GM19328 (cell line): ENCODE results near the gene CCL2.
"Not testable (repeated sequence)": the region's sequence is repeated elsewhere in the genome, so short reads cannot be mapped to it uniquely, and the experiment has no call there.

Experiments
- ATAC-seq: cut with Tn5 transposase; IDR thresholded peaks from one replicate; pipeline ENCODE4 v1.9.1; 2021; ENCODE audit warnings: mild to moderate bottlenecking, moderate library complexity; ENCODE audit not compliant: unreplicated experiment

The CCL2 gene

DNA sequence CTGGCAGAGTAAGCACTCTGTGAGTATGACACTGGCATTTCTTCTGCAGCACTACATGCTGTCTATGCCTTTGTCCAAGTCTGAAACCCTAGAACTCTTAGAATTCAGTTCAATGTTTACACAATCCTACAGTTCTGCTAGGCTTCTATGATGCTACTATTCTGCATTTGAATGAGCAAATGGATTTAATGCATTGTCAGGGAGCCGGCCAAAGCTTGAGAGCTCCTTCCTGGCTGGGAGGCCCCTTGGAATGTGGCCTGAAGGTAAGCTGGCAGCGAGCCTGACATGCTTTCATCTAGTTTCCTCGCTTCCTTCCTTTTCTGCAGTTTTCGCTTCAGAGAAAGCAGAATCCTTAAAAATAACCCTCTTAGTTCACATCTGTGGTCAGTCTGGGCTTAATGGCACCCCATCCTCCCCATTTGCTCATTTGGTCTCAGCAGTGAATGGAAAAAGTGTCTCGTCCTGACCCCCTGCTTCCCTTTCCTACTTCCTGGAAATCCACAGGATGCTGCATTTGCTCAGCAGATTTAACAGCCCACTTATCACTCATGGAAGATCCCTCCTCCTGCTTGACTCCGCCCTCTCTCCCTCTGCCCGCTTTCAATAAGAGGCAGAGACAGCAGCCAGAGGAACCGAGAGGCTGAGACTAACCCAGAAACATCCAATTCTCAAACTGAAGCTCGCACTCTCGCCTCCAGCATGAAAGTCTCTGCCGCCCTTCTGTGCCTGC is at the start of gene CCL2:
TSS of gene CCL2 (plus strand) at position 635 of the 730 bp plus-strand sequence. CDS start at position 700, 65 bp downstream.
- ATAC-seq: no peak

DNA sequence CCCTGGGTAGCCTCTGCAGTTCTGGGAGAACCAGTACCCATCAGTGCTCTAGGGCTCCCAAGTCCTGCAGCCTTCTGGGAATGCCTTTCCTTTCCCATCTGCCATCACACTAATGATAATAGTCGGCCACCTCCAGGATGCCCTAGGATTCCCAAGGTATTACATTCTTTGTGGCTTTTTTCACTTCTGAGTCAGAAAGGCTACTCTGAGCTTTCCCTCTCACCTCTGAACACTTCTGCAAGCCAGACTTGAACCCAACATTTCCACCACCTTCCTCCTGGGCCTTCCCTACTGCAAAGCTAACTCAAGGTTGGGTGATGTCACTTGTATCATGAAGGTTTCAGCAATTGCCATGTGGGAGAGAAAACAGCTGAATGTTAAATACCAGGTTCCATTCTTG is 49.7 kb upstream of the CCL2 start:
- no peak for ATAC-seq

DNA sequence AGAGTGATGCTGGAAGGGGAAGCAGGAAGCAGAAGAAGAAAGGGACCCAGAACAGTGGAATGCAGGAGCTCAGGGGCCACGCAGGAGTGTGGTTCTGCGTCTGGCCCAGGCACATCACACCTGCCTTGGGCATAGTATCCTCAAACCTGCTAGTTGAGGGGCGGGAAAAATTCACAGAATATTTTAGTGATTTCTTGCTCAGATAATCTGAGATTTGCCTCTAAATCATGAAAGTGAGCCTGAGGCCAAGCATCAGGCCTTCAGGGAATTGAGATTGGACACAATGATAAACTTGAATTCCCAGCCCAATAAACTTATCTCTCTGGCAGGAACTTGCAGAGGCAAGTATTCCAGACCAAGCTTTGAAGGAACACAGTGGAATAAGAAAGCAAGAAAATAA is 48.5 kb upstream of the CCL2 start:
- ATAC-seq: no peak

DNA sequence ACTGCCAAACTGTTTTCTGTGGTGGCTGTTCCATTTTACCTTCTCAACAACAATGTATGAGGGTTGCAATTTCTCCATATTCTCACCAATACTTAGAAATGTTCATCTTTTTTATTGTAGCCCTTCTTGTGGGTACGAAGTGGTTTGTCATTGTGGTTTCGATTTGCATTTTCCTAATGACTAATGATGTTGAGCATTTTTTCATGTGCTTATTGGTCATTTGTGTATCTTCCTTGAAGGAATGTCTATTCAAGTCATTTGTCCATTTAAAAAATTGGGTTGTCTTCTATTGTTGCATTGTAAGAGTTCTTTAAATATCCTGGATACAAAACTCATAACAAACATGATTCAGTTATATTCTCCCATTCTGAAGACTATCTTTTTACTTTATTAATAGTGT is 47.5 kb upstream of the CCL2 start:
- no peak for ATAC-seq

DNA sequence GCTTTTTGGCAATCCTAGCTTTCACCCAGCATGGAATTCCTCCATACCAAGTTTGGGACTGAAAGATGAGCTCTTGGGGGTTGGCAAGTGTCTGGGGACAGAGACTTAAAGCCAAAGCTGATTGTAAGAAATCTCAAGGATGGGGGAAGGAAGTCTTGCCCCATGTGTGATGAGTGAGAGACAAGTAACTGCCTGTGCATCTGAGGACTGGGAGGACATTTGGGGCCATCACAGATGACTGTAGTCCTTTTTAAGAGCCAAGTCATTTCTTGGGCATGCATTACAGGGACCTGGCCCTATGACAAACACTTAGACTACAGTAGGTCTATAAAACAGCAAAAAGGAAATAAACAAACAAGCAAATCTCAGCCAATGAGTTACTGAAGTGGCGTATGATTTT is 36.3 kb upstream of the CCL2 start:
- no peak for ATAC-seq

DNA sequence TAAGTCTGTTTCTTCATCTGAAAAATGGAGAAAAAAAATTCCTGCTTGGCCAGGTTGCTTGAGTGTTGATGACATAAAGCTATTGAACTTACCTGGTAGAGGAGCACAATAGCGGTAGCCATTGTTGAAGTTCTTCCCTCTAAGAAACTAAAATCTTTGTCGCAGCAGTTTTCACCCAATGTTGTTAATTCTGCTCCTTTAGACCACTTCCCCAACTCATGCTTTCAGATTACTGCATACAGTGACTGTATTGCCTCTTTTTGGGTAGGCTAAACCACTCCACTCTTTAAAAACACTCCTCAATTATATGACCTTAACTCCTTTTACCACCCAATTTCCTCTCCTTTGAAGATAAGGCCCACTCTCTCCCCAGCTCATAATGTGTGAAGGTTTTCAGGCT is 35.7 kb upstream of the CCL2 start:
- ATAC-seq: no peak

DNA sequence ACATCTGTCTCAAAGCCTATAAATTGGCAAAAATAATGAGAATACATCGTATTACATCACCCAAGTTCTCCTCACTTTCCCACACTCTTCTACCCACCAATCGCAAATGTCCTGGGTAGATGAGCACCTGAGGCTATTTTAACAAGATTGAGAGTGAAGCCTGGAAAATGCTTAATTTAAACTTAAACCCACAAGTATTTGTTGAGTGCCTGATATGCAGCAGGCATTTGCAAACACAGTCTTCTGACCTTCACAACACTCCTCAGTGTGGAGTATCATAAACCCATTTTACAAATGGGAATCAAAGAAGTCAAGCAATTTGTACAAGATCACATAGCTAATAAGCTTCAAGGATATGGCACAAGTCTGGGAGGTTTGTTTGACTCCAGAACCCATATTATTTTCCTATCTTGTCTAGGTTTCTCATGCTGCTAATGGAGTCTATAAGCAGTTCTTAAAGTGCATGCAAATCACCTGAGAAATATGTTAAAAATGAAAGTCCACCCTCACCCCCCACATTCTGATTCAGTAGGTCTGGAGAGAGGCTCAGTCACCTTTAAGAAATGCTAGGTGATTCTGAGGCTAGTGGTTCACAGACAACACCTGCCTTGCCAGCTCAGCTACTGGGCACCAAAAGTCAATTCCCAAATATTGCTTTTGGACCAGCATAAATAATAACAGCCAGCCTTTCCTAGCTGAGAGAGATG is 34.9 kb upstream of the CCL2 start:
- ATAC-seq: no peak

DNA sequence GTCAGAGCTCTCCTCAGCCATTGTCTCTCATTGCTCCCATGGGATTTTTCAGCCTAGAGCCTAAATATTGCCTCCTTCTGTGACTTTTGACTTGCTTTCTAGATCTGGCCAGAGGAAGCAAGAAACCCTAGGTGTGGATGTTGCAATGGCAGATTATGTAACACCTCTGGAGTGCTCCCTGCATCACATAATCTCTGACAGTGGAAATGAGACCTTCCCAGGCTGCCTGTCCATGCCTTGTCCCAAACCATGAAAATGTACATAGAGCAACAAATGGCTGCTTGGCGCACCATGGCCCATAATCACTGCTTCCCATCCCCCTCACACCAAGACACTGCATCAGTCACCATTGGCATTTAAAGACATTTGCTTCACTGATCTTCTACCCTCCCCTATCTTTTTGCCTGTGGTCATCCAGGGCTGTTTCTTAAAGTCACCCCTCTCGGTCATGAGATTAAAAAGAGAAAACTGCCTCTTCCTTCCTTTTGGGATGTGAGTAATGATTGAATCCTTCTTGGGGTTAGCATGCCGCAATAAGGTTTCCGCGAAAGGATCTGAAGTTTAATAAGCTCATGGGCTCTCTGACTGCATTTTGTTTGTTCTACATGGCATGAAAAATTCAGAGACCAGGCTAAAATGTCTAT is 34.2 kb upstream of the CCL2 start:
- no peak for ATAC-seq

DNA sequence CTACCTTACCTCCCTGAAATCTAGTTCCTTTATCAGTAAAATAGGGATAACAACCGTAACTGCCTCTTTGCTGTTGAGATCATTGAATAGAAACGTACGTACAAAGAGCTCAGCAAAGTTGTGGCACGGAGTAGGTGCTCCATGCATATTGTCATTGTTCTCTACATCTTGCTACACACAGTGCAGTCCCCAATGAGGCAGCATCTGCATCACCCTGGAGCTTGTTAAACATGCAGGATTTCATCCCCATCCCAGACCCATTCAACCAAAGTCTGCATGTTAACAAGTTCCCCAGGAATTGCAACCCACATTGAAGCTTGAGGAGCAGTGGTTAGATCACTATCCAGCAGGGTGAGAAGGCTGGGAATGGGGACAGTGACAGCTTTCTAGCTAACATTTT is 33.7 kb upstream of the CCL2 start:
- no peak for ATAC-seq

DNA sequence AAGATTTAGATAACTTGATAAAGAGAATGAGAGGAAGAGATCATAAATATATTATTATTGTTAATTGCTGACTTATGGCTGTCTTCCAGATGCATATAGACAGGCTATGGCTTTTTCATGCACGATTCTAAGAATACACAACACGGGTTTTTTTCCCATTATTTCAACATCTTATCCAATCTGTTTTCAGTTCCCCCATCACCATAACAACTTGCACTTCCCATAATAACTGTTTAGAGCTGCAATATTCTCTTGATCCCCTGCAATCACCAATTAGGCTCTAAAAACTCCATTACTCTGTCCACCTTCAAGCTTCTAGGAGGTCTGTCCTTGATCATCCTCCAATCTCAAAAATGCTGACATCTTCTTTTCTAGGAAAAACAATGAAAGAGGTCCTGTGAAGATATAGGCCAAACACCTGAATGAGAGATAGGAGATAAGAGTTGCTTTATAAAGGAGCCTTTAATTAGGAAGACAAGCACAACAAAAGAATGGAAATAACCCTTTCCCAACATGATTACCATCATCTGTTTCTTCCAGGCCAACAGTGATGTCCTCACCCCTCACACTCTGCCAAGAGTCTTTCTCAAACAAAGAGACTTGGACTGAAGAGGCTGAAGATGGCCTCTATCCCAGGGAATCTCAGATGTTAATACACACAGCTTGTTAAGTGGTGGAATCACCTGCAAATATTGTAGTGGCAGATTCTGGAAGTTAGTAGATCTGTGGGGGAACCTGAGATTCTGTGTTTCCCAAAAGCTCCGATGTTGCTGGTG is 32.2 kb upstream of the CCL2 start:
- no peak for ATAC-seq

DNA sequence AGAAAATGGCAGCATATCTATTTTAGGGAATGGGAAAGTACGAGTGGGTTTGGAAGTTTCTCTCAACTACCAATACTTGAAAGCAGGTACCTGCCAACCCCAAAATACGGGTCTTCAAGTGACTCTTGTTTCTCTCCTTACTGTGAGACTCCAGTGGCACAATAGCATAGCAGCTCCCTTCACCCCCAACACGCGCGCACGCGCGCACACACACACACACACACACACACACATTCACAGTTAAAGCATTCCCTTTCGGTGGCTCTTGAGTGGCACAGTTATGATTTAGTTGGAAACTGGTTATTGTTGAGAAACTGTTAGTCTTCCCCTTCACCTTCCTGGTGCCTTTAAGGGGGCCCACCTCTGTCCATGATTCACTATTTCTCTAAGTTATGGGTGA is 30.0 kb upstream of the CCL2 start:
- no peak for ATAC-seq

DNA sequence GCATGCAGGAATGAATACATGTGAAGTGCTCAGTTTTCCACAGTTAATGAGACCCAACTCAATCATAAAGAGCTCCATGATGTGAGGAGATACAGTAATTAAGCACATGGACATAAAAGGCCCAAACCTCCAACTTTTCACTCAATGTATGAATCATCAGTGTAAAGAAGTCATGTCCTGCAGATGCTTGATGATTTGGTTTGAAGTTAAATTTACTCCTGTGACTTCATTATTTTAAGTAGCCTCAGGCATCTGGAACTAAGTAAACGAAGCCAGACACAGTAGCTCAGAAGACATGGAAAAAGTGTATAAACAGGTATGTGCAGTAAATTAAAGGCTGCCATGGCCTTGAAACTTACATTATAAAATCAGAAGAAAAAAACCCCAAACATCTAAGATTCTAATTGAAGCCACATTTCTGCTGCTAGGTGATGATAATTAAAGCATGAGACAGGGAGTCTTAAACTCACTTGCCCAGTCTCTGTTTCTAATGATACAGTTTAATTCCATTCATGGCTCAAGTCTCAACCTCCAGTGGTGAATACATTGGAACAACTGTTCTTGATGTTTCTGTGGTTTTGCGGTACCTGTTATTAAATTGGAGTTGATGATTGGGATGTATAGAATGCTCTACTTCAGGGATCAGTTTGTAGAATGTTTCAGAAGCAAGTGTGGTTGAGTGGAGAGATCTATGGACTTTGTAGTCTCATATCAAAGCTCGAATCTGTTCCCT is 28.9 kb upstream of the CCL2 start:
- no peak for ATAC-seq

DNA sequence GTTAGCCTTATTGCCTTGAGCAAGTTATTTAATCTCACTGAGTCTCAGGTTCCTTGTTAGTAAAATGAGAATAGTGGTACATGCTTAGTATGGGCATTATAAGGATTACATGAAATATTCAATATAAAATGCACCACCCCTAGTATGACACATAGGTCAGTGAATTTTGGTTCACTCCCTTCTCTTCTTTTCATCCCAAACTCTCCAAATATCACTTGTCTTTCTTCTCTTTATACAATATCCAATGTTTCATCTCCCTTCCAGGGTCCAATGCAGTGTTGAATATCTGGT is 28.4 kb upstream of the CCL2 start:
- ATAC-seq: no peak

DNA sequence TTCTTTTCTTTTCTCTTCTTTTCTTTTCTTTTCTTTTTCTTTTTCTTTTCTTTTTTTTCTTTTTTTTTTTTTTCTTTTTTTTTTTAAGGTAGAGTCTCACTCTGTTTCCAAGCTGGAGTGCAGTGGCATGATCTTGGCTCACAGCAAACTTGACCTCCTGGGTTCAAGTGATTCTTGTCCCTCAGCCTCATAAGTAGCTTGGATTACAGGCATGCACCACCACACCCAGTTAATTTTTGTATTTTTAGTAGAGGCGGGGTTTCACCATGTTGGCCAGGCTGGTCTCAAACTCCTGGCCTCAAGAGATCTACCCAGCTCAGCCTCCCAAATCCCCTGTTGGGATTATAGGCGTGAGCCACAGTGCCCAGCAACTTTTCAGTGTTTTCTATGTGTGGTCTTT is 27.8 kb upstream of the CCL2 start:
- ATAC-seq: not testable (repeated sequence)

DNA sequence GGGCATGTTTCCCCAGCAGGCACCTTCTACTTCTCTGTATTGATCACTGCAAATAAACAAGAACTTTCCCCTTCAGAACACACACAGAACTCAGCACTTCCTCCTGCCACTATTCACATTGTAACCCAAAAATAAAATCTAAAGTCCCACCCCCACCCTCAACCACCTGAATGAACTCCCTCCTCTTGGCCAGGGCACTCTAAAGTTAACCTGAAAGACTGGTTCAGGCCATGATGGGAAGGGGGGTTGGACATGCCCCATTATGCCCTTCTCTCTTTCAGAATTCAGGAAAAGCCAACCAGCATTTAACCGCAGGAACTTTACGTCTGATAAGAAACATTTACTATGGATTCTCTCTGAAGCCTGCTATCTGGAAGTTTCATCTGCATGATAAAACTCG is 27.4 kb upstream of the CCL2 start:
- no peak for ATAC-seq

DNA sequence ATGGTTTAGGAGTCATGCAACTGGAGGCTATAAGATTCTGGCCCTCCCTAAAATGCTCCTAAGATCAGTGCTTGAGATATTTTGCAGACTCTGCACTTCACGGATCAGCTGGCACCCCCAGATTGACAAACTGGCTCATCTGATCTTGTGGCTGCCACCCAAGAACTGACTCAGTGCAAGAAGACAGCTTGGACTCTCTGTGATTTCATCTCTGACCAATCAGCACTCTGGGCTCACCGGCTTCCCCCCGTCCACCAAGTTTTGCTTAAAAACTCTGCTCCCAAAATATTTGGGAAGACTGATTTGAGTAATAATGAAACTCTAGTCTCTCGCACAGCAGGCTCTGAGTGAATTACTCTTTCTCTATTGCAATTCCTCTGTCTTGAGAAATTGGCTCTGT is 26.3 kb upstream of the CCL2 start:
- no peak for ATAC-seq

DNA sequence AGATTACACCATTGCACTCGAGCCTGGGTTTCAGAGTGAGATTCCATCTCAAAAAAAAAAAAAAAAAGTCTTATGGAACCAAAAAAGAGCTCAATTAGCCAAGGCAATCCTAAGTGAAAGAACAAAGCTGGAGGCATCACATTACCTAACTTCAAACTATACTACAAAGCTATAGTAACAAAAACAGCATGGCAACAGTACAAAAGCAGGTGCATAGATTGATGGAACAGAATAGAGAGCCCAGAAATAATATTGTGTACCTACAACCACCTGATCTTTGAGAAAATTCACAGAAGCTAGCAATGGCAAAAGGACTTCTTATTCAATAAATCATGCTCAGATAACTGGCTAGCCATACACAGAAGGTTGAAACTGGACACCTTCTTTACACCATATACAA is 24.7 kb upstream of the CCL2 start:
- no peak for ATAC-seq

DNA sequence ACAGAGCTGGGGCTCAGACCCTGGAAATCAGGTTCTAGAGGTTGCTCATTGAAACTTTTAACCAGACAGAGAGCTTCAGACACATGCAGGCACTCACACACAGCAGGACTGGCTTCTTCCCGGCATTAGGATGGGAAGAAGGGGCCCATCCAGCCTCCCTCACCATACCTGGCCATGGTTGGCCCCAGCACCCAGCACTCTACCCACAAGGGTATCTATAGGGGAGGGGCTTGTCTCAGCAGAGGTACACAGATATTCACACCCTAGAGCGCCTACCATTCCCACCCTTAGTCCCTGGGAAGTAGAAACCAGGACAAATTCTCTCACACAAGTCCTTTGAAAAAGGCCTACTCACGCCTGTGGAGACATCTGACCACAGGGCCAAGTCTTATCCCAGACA is 20.5 kb upstream of the CCL2 start:
- ATAC-seq: no peak

DNA sequence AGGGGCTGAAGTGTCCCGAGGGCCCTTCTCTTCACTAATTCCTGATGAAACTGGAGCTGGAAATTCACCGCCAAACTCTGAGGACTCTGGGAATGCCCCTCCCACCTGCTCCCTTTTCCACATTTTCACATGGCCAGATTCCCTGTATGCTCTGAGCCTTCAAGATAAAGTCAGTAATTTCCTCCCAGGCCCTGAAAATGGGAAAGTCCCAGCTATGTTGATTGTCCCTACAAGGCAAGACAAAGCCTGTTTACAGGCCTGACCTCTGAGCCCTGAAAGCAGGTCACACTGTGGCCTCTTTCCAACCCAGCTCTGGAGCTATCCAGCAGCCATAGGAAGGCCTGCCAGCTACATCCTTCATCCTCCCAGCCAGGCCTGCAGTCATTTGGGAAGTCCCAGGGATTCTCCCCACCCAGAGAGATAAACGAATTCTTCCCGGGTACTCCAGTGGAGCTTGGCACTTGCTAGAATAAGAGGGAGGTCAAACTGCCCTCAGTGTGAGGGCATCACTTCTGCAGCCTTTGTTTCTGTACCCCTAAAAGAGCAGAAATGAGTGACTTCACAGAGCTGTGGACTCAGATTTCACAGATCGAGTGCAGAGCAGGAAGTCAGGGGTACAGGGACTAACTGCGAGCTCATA is 19.6 kb upstream of the CCL2 start:
- ATAC-seq: no peak

DNA sequence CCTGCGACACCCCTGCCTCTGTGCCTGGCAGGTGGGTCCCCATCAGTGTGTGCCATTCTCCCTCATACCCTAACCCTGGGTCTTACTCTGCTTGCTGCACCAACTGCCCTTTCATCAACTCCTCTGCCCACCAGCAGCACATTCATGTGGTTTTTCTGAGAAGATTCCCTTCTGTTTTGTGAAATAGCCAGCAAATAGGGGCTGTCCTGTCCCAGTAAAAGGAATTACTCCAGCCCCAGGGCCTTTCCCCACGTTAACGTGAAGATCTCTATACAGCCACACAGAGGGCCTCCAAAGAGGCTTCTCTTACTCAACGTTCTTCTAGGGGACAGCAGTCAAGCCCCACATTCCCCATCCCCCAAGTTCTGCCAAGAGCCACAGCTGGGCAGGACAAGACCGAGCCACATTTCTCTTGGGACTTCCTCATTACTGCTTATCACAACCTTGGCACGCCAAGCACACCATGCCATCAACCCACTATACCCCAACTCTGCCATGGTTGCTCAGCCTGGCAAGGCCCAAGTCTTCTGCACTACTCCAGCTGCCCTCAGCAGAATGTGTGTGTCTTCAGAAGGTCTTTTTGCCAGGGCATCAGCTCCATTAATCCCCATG is 18.7 kb upstream of the CCL2 start:
- ATAC-seq: no peak
